Astrocyte of the cerebellum (primary cell): ENCODE measurements around the gene MOXD1.

ENCODE experiments used
- DNase-seq: peaks from one replicate; pipeline ENCODE4 v3.0.0-alpha.2; 2011; ENCODE audit warnings: low read depth
- H3K4me3 ChIP-seq: 2 replicates; pipeline ENCODE4 v1.5.1; 2011; ENCODE audit warnings: mild to moderate bottlenecking, low read depth, low read length, moderate library complexity
- in situ Hi-C: cut with HindIII; loops from 2 replicates; pipeline ENCODE4 v1.10.0; 2017; ENCODE audit warnings: low sequenced_read_pairs
- TF ChIP-seq, protein P1 (sequence below): IDR thresholded peaks from 2 replicates; pipeline ENCODE4 v1.5.1; 2012; ENCODE audit warnings: low read length, low read depth, moderate library complexity, mild to moderate bottlenecking; ENCODE audit errors: missing control alignments

The MOXD1 gene

GRCh38 chr6:132341646-132342045 is 59.6 kb downstream of the MOXD1 start:
- TF ChIP-seq, protein P1, sequence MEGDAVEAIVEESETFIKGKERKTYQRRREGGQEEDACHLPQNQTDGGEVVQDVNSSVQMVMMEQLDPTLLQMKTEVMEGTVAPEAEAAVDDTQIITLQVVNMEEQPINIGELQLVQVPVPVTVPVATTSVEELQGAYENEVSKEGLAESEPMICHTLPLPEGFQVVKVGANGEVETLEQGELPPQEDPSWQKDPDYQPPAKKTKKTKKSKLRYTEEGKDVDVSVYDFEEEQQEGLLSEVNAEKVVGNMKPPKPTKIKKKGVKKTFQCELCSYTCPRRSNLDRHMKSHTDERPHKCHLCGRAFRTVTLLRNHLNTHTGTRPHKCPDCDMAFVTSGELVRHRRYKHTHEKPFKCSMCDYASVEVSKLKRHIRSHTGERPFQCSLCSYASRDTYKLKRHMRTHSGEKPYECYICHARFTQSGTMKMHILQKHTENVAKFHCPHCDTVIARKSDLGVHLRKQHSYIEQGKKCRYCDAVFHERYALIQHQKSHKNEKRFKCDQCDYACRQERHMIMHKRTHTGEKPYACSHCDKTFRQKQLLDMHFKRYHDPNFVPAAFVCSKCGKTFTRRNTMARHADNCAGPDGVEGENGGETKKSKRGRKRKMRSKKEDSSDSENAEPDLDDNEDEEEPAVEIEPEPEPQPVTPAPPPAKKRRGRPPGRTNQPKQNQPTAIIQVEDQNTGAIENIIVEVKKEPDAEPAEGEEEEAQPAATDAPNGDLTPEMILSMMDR: no peak
- H3K4me3 ChIP-seq: no peak overlapping the region
- in situ Hi-C loops: no loop called here
- peak; percentile 24 for DNase-seq

DNA sequence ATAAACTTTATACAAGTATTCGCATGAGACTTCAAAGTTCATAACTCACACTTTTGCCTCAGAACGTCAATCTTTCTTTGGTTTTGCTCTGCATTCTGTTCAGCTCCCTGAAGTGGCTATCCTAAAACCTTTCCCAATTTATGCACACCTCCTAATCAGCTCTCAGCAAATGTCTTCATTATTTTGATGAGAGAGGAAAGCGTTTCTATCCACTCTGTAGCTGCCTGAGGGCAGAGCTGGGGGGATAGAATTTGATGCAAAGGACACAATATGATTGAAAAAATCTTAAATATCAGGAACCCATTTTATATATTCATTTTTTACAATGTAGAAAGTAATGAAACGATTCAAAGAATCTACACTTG is 66.8 kb downstream of the MOXD1 start:
- TF ChIP-seq, protein P1: no peak
- in situ Hi-C loops: no loop called here
- no peak for DNase-seq
- H3K4me3 ChIP-seq: no peak overlapping the region

GRCh38 chr6:132333639-132334520 is 67.4 kb downstream of the MOXD1 start:
- TF ChIP-seq, protein P1: no peak
- in situ Hi-C loops: no loop called here
- no peak overlapping the region for H3K4me3 ChIP-seq
- DNase-seq: peak; percentile 15

GRCh38 chr6:132330759-132331158 is 70.5 kb downstream of the MOXD1 start:
- no peak overlapping the region for H3K4me3 ChIP-seq
- TF ChIP-seq, protein P1: no peak
- in situ Hi-C loops: no loop called here
- no peak for DNase-seq

DNA sequence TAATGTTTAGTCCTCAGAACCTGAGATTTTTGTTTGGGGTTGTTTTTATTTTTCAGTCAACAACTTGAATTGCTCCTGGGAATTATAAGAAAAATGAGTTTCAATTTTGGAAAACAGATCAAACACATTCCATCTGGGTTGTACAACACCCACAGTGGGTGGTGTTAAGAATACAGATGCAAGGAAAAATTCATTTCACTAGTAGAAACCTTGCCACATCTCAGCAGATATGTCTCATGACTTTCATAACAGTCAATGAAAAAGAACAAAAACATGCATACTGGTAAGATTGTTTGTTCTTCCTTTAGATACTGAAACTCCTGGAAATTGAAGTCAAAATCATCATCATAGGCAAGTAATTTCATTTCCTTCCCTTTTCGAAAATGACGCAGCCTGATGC is 78.9 kb downstream of the MOXD1 start:
- in situ Hi-C loops: no loop called here
- no peak for DNase-seq
- no peak overlapping the region for H3K4me3 ChIP-seq
- TF ChIP-seq, protein P1: no peak

DNA sequence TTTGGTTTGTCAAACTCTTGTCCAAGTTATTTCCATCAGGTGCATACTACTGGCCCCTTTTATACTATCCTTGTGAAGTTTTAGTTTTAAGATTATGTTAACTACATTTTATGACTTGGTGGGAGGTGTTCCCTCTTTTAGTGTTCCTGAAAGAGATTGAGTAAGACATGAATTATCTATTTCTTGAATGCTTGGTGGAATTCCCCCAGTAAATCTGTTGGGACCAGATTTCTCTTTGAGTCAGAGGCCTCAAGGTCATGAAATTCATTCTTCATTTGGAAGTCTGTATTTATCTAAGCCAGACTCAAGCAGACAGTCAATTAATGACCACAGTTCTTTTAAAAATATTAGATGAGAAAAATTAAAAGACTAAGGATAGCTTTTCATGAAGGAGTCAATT is 81.3 kb downstream of the MOXD1 start:
- DNase-seq: no peak
- in situ Hi-C loops: no loop called here
- H3K4me3 ChIP-seq: no peak overlapping the region
- TF ChIP-seq, protein P1: no peak
